OCI-LY7 (cell line): Measurements from ENCODE around the gene TKFC. TPM values are rescaled to one million over a fixed set of nuclear protein-coding genes. Genes with fewer than 3 reads are reported as not detected.

Experiments used
- BruUV-seq: library from RNA; stranded (reverse); fragments of 400-500 nt; replicated peaks from 2 replicates; lab custom pipeline; 2021; lab: Mats Ljungman, UMichigan
- CTCF ChIA-PET: fragments of 300-600 bp; sonication (Branson Sonifier 250); formaldehyde crosslinking; loops from one replicate; lab custom pipeline; 2022; ENCODE audit warnings: antibody characterized with exemption; ENCODE audit not compliant: unreplicated experiment; lab: Charles Lee
- POLR2A ChIA-PET: fragments of 300-600 bp; sonication (Branson Sonifier 250); formaldehyde crosslinking; loops from one replicate; lab custom pipeline; 2022; ENCODE audit warnings: antibody characterized with exemption; lab: Charles Lee
- DNase-seq: peaks from one replicate; pipeline ENCODE4 v3.0.0-alpha.2; 2015; ENCODE audit warnings: low spot score
- H2AFZ ChIP-seq: fragments of 200-600 bp; sonication (generic), shearing (Covaris generic); 2 replicates; pipeline ENCODE4 v1.6.1; 2014; ENCODE audit warnings: mild to moderate bottlenecking, antibody characterized with exemption, low read length, moderate library complexity
- H3K27ac ChIP-seq: fragments of 200-600 bp; sonication (generic); 2 replicates; pipeline ENCODE4 v1.5.1; 2014; ENCODE audit warnings: mixed run types, low read depth, mild to moderate bottlenecking, moderate library complexity, low read length, inconsistent platforms; ENCODE audit not compliant: poor library complexity, severe bottlenecking
- H3K36me3 ChIP-seq: fragments of 200-600 bp; sonication (generic); 2 replicates; pipeline ENCODE4 v1.6.1; 2014; ENCODE audit warnings: mild to moderate bottlenecking, antibody characterized with exemption, low read length, moderate library complexity, mixed read lengths; ENCODE audit not compliant: insufficient read depth
- H3K4me1 ChIP-seq: fragments of 200-600 bp; sonication (generic); 2 replicates; pipeline ENCODE4 v1.5.1; 2014; ENCODE audit warnings: mild to moderate bottlenecking, low read length; ENCODE audit not compliant: insufficient read depth, poor library complexity, severe bottlenecking
- H3K4me2 ChIP-seq: fragments of 200-600 bp; sonication (generic); 2 replicates; pipeline ENCODE4 v1.6.1; 2014; ENCODE audit warnings: mild to moderate bottlenecking, low read length
- H3K4me3 ChIP-seq: fragments of 200-600 bp; sonication (generic); 2 replicates; pipeline ENCODE4 v1.5.1; 2014; ENCODE audit warnings: mild to moderate bottlenecking, low read depth, low read length; ENCODE audit not compliant: poor library complexity, severe bottlenecking
- H3K79me2 ChIP-seq: fragments of 200-600 bp; sonication (generic); 2 replicates; pipeline ENCODE4 v1.6.1; 2016; ENCODE audit warnings: low read depth, mild to moderate bottlenecking, low read length, moderate library complexity, mixed read lengths; ENCODE audit not compliant: insufficient read depth
- H3K9me2 ChIP-seq: fragments of 200-600 bp; sonication (generic); 2 replicates; pipeline ENCODE4 v1.6.1; 2016; ENCODE audit warnings: mild to moderate bottlenecking, low read length, mixed read lengths; ENCODE audit not compliant: insufficient read depth
- H3K9me3 ChIP-seq: fragments of 200-600 bp; sonication (generic); 2 replicates; pipeline ENCODE4 v1.6.1; 2014; ENCODE audit warnings: mild to moderate bottlenecking, mixed run types, low read length, mixed read lengths
- H4K20me1 ChIP-seq: fragments of 200-600 bp; sonication (generic); 2 replicates; pipeline ENCODE4 v1.6.1; 2014; ENCODE audit warnings: mild to moderate bottlenecking, antibody characterized with exemption, low read length, moderate library complexity, mixed read lengths; ENCODE audit not compliant: insufficient read depth
- EZH2phosphoT487 ChIP-seq: fragments of 200-600 bp; sonication (generic); IDR thresholded peaks from 2 replicates; pipeline ENCODE4 v1.6.1; 2018; ENCODE audit warnings: low read depth, borderline replicate concordance, mild to moderate bottlenecking, mixed run types, antibody characterized with exemption, low read length, moderate library complexity, mixed read lengths
- intact Hi-C: fragments of 100-400 bp; cut with micrococcal nuclease; formaldehyde crosslinking; loops from one replicate; pipeline ENCODE4 v1.10.0; 2022; ENCODE audit not compliant: unreplicated experiment
- total RNA-seq, 2 experiments: library from RNA; depleted of rRNA in 1 of 2; stranded (reverse); fragments of >200 nt in 1 of 2; shearing (Covaris generic) in 1 of 2; gene quantifications; 2 replicates each; pipeline ENCODE4 v1.2.3, GENCODE V29; 2014 to 2022
- TF ChIP-seq, protein P1 (sequence below): fragments of 200-600 bp; sonication (generic); conservative IDR thresholded peaks from 2 replicates; pipeline ENCODE4 v1.5.1; 2014; ENCODE audit warnings: mild to moderate bottlenecking, antibody characterized with exemption, low read length, moderate library complexity, mixed read lengths

Gene TKFC
- total RNA-seq, 2 experiments from 2014 or later = 77.8 to 166 TPM

- no peak for TF ChIP-seq EZH2phosphoT487
- TF ChIP-seq, protein P1, sequence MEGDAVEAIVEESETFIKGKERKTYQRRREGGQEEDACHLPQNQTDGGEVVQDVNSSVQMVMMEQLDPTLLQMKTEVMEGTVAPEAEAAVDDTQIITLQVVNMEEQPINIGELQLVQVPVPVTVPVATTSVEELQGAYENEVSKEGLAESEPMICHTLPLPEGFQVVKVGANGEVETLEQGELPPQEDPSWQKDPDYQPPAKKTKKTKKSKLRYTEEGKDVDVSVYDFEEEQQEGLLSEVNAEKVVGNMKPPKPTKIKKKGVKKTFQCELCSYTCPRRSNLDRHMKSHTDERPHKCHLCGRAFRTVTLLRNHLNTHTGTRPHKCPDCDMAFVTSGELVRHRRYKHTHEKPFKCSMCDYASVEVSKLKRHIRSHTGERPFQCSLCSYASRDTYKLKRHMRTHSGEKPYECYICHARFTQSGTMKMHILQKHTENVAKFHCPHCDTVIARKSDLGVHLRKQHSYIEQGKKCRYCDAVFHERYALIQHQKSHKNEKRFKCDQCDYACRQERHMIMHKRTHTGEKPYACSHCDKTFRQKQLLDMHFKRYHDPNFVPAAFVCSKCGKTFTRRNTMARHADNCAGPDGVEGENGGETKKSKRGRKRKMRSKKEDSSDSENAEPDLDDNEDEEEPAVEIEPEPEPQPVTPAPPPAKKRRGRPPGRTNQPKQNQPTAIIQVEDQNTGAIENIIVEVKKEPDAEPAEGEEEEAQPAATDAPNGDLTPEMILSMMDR = no peak
- peaks cover 66% of the 10 kb centered on the region for H3K36me3 ChIP-seq
- POLR2A ChIA-PET = interaction anchor here (0.6 to 1.3 kb wide), 2 partner anchors 10 to 18 kb away, joined by 4 read pairs; no protein-coding TSS in a partner anchor
- CTCF ChIA-PET = no interaction called here
- BruUV-seq = no TSS peak
- H4K20me1 ChIP-seq = no peaks in the 10 kb centered on the region
- no peaks in the 10 kb centered on the region for H3K9me2 ChIP-seq
- no peaks in the 10 kb centered on the region for H3K79me2 ChIP-seq
- no peak overlapping the region for H2AFZ ChIP-seq
- no peak for DNase-seq
- peak overlapping the region; percentile 7 for H3K27ac ChIP-seq
- H3K4me2 ChIP-seq = peak overlapping the region; percentile 9; the same call in 1 of the 2 replicates
- no peak overlapping the region for H3K4me3 ChIP-seq
- peaks cover 42% of the 10 kb centered on the region for H3K4me1 ChIP-seq
- intact Hi-C loops = no loop called here
- H3K9me3 ChIP-seq = no peaks in the 10 kb centered on the region
Measured at GRCh38 chr11:61353131-61354067, 20.4 kb downstream of the TKFC start.

GRCh38 chr11:61354208-61354607 is 21.2 kb downstream of the TKFC start:
- intact Hi-C loops = no loop called here
- no peak for DNase-seq
- no TSS peak for BruUV-seq
- ChIA-PET POLR2A (interaction anchor here (0.6 to 1.3 kb wide), 5 partner anchors 9 to 1305 kb away, joined by 3 to 5 read pairs (median 4); no protein-coding TSS in a partner anchor), CTCF (no interaction called here)
- peak overlapping the region; percentile 7 for H3K27ac ChIP-seq
- no peaks in the 10 kb centered on the region for H3K9me3 ChIP-seq
- TF ChIP-seq EZH2phosphoT487 = no peak
- TF ChIP-seq, protein P1 = no peak
- no peaks in the 10 kb centered on the region for H4K20me1 ChIP-seq
- H3K79me2 ChIP-seq = peaks cover 4% of the 10 kb centered on the region; the same call in 1 of the 2 replicates
- peaks cover 50% of the 10 kb centered on the region for H3K4me1 ChIP-seq
- peak overlapping the region; percentile 9; the same call in 1 of the 2 replicates for H3K4me2 ChIP-seq
- no peak overlapping the region for H2AFZ ChIP-seq
- H3K9me2 ChIP-seq = no peaks in the 10 kb centered on the region
- no peak overlapping the region for H3K4me3 ChIP-seq
- peaks cover 58% of the 10 kb centered on the region for H3K36me3 ChIP-seq
